ENCODE data around the gene PTPRR.

- no peak for TF ChIP-seq POLR2AphosphoS5 (IDR thresholded peaks at IDR 0.05)
- TF ChIP-seq, protein P1, sequence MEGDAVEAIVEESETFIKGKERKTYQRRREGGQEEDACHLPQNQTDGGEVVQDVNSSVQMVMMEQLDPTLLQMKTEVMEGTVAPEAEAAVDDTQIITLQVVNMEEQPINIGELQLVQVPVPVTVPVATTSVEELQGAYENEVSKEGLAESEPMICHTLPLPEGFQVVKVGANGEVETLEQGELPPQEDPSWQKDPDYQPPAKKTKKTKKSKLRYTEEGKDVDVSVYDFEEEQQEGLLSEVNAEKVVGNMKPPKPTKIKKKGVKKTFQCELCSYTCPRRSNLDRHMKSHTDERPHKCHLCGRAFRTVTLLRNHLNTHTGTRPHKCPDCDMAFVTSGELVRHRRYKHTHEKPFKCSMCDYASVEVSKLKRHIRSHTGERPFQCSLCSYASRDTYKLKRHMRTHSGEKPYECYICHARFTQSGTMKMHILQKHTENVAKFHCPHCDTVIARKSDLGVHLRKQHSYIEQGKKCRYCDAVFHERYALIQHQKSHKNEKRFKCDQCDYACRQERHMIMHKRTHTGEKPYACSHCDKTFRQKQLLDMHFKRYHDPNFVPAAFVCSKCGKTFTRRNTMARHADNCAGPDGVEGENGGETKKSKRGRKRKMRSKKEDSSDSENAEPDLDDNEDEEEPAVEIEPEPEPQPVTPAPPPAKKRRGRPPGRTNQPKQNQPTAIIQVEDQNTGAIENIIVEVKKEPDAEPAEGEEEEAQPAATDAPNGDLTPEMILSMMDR (IDR thresholded peaks at IDR 0.05), result peak; percentile 50 to 85 (median 81)
- TF ChIP-seq POLR2A (IDR thresholded peaks at IDR 0.05), result no peak
Observed at GRCh38 chr12:70719672-70720420, 200.7 kb downstream of the PTPRR start.

Measured in prostate gland (tissue), 2 donors.